GM13976 (cell line): ENCODE results near the gene SUSD4.

ENCODE experiments used
- DNase-seq: peaks from one replicate; pipeline ENCODE4 v3.0.0; 2012; ENCODE audit warnings: low spot score
- CTCF ChIP-seq: IDR thresholded peaks from 2 replicates; pipeline ENCODE4 v1.5.1; 2012; ENCODE audit warnings: borderline replicate concordance, mild to moderate bottlenecking; ENCODE audit not compliant: insufficient read depth; ENCODE audit errors: extremely low read depth, missing control alignments, control extremely low read depth
- in situ Hi-C: fragments of 300-500 bp; cut with MboI; formaldehyde crosslinking; loops from one replicate; pipeline ENCODE4 v1.12.0; 2022; ENCODE audit warnings: low sequenced_read_pairs, mixed read lengths, inconsistent platforms; ENCODE audit not compliant: unreplicated experiment

The SUSD4 gene

GRCh38 chr1:223328566-223328965 lies 35.4 kb downstream of the SUSD4 start:
- no peak for DNase-seq
- in situ Hi-C loops = no loop called here
- no peak for TF ChIP-seq CTCF

GRCh38 chr1:223326776-223327175 lies 37.2 kb downstream of the SUSD4 start:
- in situ Hi-C loops = no loop called here
- no peak for TF ChIP-seq CTCF
- DNase-seq = no peak

- in situ Hi-C loops = no loop called here
- TF ChIP-seq CTCF = no peak
- DNase-seq = no peak
Observed at GRCh38 chr1:223323491-223324484, 40.2 kb downstream of the SUSD4 start.

GRCh38 chr1:223322868-223323267 lies 41.1 kb downstream of the SUSD4 start:
- TF ChIP-seq CTCF = no peak
- in situ Hi-C loops = no loop called here
- no peak for DNase-seq

GRCh38 chr1:223320959-223321358 lies 43.0 kb downstream of the SUSD4 start:
- in situ Hi-C loops = no loop called here
- DNase-seq = no peak
- no peak for TF ChIP-seq CTCF

- in situ Hi-C loops = no loop called here
- DNase-seq = no peak
- TF ChIP-seq CTCF = no peak
Observed at GRCh38 chr1:223319905-223320580, 43.9 kb downstream of the SUSD4 start.
